Stimulated activated CD4-positive, alpha-beta T cell treated with anti-CD3 and anti-CD28 coated beads, Interleukin-12 subunit alpha, Interleukin-12 subunit beta, amount 100 ng/mL, for 4 hours (primary cell): Measurements from ENCODE around the gene KNDC1.
"Not testable (repeated sequence)": the region's sequence is repeated elsewhere in the genome, so short reads cannot be mapped to it uniquely, and the experiment has no call there.

Experiments
- DNase-seq: peaks from one replicate; pipeline ENCODE4 v3.0.0-alpha.2; 2020

Gene KNDC1

GRCh38 chr10:133159950-133160825 lies at the start of gene KNDC1:
Gene KNDC1 (plus strand): TSS chr10:133160219. CDS start chr10:133160468, 249 bp downstream.
- DNase-seq = no peak

GRCh38 chr10:133110609-133111275 lies 49.3 kb upstream of the KNDC1 start:
- DNase-seq = no peak

GRCh38 chr10:133111640-133112039 lies 48.4 kb upstream of the KNDC1 start:
- not testable (repeated sequence) for DNase-seq

- no peak for DNase-seq
These were observed 46.7 kb upstream of the KNDC1 start for GRCh38 chr10:133113146-133113830.

GRCh38 chr10:133113847-133114246 lies 46.2 kb upstream of the KNDC1 start:
- no peak for DNase-seq

- DNase-seq = no peak
These were observed 45.8 kb upstream of the KNDC1 start for GRCh38 chr10:133114251-133114650.

GRCh38 chr10:133114726-133115452 lies 45.1 kb upstream of the KNDC1 start:
- no peak for DNase-seq

GRCh38 chr10:133115453-133115842 lies 44.6 kb upstream of the KNDC1 start:
- no peak for DNase-seq

GRCh38 chr10:133115976-133116375 lies 44.0 kb upstream of the KNDC1 start:
- no peak for DNase-seq

- no peak for DNase-seq
These were observed 43.6 kb upstream of the KNDC1 start for GRCh38 chr10:133116455-133116854.

- no peak for DNase-seq
These were observed 42.9 kb upstream of the KNDC1 start for GRCh38 chr10:133117036-133117687.

GRCh38 chr10:133117688-133118071 lies 42.3 kb upstream of the KNDC1 start:
- no peak for DNase-seq

- no peak for DNase-seq
These were observed 38.5 kb upstream of the KNDC1 start for GRCh38 chr10:133121479-133121878.

- no peak for DNase-seq
These were observed 37.7 kb upstream of the KNDC1 start for GRCh38 chr10:133122171-133122935.

GRCh38 chr10:133123050-133123745 lies 36.8 kb upstream of the KNDC1 start:
- DNase-seq = no peak

- DNase-seq = no peak
These were observed 36.2 kb upstream of the KNDC1 start for GRCh38 chr10:133123746-133124356.

- no peak for DNase-seq
These were observed 35.4 kb upstream of the KNDC1 start for GRCh38 chr10:133124357-133125211.

- no peak for DNase-seq
These were observed 34.1 kb upstream of the KNDC1 start for GRCh38 chr10:133125901-133126300.
